NCI-H1417 treated with DMSO at 0.1 percent for 48 hours (cell line): Measurements from ENCODE around the gene PCBD2.
"Not testable (repeated sequence)": the region's sequence is repeated elsewhere in the genome, so short reads cannot be mapped to it uniquely, and the experiment has no call there.

Experiments
- DNase-seq: peaks from one replicate; lab custom pipeline; 2025; lab: John Stamatoyannopoulos, UW

The PCBD2 gene

DNA sequence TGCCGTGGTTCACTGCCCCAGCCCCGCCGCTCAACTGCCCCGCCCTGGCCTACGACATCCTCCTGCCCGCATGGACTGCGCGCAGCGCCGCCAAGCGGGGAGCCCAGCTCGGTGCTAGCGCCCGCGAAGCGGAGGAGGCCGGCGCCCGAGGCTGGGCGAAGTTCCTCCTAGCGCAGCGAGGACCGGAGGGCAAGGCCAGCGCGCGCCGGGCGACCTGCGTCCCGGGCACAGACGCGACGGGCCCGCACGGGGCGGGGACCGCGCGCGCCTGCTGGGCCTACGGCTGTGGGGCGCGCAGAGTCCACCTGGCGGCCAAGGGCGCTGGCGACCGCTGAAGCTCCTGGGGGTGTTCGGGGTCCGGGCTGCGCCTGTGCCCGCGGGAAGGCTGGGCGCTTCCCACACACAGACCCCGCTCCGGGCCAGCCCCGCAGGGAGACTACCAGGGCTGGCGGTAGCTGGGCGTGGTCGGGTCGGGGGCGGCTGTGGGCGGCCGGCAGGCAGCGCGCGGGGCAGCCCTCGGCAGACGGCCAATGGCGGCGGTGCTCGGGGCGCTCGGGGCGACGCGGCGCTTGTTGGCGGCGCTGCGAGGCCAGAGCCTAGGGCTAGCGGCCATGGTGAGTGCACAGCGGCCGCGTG, at the start of gene PCBD2:
Gene PCBD2, plus strand, starts transcription at position 522 of the 636 bp plus-strand sequence. Its CDS starts 9 bp downstream, at position 531.
- DNase-seq: peak; percentile 20

DNA sequence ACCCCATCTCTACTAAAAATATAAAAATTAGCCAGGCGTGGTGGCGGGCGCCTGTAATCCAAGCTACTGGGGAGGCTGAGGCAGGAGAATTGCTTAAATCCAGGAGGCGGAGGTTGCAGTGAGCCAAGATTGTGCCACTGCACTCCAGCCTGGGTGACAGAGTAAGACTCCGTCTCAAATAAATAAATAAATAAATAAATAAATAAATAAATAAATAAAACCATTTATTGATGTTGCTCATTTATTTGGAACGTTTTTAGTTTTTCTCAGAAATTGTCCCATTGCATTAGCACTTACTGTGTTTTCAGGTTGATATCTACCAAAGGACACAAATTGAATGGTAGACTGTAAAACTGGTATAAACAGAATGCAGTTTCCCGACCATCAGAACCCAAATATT, 48.5 kb upstream of the PCBD2 start:
- not testable (repeated sequence) for DNase-seq

DNA sequence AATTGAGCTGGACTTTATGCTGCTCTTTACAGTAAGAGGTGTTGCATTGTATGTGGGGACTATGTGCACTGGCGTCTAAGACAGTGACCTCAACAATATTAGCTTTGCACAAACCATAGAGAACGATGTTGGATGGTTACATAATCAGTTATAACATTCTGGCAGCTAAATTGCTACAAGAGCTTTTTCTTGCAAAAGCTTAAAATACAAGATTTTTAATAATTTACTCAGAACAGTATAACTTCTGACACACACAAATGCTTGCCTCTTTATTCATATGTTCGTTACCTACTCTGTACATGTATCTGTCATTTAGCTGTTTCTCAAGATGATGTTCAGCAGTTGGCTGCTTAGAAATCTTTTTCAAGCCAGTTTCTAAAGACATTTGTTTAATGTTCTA, 47.5 kb upstream of the PCBD2 start:
- DNase-seq: no peak

DNA sequence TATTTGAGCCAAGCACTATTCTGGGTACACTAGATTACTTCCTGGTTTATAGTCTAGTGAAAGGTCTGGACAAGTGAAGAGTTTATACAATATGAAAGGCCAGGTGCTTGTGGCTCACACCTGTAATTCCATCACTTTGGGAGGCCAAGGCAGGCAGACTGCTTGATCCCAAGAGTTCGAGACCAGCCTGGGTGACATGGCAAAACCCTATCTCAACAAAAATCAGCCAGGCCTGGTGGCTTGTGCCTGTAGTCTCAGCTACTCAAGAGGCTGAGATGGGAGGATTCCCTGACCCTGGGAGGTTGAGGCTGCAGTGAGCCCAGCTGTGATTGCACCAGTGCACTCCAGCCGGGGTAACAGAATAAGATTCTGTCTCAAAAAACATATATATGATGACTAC, 40.2 kb upstream of the PCBD2 start:
- no peak for DNase-seq

DNA sequence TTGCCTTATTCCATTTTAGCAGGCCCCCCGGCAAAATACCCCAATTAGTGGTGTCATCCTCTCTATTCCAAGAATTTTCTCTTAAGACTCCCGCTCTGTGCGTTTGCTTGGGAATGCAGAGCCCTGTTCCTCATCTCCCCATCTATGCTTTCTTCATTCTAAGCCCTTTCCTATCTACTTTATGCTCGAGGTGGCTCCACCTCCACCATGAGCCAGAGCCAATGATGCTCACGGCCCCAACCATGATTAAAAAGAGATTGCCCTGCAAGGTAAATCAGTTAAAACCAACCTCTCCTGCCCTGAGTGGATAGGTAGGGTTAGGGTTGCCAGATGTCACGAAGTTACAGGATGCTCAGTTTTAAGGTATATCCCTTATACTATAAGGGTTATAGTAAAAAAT, 31.4 kb upstream of the PCBD2 start:
- DNase-seq: no peak

DNA sequence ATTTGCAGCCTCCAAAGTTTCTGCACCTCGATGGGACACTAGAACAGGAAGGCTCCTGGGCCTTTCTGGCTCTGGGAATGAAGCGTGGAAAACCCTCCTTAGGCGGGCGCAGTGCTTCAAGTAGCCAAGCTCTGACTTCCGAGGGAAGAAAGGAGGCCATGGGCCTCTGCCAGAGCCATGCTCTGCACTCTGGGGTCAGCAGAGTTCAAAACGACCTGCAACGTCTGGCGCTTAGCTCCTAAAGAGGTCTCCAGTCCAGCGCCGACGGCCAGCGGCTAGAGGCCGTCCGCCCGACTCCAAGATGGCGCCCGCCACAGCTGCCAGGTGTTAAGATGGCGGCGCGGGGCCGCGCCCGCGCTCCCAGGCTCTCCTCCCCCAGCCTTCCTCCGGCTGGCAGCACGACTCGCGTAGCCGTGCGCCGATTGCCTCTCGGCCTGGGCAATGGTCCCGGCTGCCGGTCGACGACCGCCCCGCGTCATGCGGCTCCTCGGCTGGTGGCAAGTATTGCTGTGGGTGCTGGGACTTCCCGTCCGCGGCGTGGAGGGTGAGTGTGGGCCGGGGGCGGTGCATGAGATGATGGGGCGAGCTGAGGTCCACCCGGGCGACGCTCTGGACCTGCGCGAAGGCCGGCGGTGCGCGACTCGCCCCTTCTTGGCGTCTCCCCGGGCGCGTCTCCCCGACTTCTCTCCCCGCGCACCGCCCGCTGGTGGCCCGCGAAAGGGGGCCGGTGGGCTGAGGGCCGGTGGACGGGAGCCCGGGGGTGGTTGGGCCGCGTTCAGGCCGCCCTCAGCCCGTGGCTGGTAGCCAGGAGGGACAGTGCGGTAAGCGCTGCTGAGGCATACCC, 30.7 kb upstream of the PCBD2 start, which contains the start of gene TXNDC15:
Gene TXNDC15, plus strand, starts transcription at position 385 of the 844 bp plus-strand sequence. Its CDS starts 57 bp downstream, at position 442.
- DNase-seq: no peak

DNA sequence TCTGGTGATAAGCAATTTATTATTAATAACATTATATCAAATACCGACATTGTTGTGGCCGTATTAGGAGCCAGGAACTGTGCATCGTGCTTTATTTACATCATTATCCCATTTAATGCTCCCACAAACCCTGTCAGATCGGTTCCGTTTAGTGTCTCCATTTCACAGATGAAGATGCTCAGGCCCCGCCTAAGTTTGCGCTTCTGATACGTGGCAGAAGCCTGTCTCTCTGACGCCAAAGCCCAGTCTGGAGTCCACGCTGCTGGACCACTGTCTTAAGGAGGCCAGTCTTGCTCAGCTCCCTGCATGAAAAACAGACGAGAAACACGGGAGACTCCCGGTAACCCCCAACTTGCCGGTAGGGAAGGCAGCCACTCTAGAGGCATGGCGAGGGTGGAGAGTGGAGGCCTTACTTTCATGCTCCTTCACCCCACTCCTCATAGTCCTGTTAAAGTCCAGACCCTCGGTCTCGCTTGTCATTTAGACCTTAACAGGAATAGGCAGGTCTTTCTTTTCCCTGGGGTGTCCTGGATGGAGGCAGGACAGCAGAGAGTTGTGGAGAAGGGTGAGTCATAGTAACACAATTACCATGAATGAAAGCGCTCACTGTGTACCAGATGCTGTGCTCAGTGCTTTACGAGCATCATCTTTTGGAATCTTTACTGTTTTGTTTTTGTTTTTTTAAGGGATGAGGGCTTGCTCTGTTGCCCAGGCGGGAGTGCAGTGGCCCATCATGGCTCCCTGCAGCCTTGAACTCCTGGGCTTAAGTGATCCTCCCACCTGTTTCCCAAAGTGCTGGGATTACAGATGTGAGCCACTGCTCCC, 29.9 kb upstream of the PCBD2 start:
- DNase-seq: no peak

DNA sequence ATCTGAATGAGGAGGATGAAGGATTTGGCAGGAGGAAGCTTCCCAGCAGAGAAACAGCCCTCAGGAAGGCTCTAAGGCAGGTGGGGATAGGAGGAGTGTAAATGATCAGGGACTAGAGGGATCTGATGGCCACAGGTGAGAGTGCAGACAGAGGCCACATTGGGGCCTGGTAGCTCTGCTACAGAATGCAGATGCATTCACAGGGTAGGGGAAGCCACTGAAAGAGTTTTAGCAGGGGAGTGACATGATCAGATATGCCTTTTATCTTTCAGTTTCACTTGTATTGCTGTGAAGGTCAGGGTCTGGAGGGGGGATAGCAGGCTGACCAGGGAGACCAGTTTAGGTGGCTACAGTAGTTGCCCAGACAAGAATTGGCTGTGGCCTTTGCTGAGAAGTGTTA, 27.8 kb upstream of the PCBD2 start:
- no peak for DNase-seq

DNA sequence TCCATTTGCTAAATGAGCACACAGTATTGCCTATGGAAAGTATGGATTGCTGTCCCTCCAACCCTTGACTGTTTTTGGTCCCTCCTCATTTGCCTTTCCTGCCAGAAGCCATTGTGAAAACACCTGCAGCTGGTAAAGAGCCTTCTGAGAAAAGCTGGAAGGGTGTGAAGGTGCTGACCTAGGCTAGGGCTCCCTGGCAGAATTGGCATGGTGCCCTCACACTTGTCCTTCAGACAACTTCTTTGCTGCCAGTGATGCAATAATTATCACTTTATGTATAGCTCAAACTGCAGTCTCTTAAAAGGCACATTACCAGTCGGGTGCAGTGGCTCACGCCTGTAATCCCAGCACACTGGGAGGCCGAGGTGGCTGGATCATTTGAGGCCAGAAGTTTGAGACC, 26.5 kb upstream of the PCBD2 start:
- no peak for DNase-seq

DNA sequence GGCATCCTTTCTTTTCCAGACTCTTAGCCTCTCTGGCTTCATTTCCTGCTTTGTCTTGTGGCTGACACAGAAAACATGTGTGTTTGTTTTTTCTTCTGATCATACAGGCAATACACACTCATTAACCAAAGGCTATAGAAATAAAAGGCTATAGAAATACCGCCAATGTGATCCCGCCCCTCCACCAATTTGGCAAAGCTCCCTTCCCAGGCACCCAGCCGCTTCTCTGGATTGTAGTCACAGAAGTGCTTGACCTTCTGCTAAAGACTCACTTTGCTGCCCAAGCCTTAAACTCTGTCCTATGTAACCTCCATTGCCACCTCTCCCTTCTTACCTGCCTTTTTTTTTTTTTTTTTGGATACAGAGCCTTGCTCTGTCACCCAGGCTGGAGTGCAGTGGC, 25.5 kb upstream of the PCBD2 start:
- DNase-seq: no peak

DNA sequence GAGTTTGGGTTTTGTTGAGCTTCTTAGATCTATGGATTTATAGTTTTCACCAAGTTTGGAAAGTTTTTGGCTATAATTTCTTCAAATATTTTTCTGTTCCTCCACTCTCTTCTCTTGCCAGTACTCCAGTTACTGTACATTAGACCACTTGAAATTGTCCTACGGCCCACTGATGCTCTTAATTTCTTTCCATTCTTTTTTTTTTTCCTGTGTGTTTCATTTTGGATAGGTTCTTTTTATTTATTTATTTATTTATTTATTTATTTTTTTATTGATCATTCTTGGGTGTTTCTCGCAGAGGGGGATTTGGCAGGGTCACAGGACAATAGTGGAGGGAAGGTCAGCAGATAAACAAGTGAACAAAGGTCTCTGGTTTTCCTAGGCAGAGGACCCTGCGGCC, 24.0 kb upstream of the PCBD2 start:
- not testable (repeated sequence) for DNase-seq

DNA sequence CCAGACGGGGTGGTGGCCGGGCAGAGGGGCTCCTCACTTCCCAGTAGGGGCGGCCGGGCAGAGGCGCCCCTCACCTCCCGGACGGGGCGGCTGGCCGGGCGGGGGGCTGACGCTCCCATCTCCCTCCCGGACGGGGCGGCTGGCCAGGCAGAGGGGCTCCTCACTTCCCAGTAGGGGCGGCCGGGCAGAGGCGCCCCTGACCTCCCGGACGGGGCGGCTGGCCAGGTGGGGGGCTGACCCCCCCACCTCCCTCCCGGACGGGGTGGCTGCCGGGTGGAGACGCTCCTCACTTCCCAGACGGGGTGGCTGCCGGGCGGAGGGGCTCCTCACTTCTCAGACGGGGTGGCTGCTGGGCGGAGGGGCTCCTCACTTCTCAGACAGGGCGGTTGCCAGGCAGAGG, 23.2 kb upstream of the PCBD2 start:
- DNase-seq: not testable (repeated sequence)

DNA sequence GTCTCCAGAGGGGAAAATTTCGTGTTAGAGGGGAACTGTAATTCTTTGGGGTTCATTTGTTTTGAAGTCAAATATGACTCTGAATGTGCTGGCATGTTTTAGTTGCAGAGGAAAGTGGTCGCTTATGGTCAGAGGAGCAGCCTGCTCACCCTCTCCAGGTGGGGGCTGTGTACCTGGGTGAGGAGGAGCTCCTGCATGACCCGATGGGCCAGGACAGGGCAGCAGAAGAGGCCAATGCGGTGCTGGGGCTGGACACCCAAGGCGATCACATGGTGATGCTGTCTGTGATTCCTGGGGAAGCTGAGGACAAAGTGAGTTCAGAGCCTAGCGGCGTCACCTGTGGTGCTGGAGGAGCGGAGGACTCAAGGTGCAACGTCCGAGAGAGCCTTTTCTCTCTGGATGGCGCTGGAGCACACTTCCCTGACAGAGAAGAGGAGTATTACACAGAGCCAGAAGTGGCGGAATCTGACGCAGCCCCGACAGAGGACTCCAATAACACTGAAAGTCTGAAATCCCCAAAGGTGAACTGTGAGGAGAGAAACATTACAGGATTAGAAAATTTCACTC, 17.3 kb upstream of the PCBD2 start:
- DNase-seq: no peak

DNA sequence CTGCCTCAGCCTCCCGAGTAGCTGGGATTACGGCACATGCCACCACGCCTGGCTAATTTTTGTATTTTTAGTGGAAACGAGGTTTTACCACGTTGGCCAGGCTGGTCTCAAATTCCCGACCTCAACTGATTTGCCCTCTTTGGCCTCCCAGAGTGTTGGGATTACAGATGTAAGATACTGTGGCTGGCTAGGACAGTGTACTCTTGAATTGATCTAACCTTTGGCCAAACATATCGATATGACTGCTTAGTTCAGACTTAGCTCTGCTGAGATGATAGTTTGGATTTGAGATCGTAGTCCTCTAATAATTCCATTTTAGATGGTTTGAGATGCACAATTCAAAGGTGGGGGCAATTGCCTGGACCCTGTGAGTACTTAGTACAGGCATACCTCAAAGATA, 15.6 kb upstream of the PCBD2 start:
- no peak for DNase-seq

DNA sequence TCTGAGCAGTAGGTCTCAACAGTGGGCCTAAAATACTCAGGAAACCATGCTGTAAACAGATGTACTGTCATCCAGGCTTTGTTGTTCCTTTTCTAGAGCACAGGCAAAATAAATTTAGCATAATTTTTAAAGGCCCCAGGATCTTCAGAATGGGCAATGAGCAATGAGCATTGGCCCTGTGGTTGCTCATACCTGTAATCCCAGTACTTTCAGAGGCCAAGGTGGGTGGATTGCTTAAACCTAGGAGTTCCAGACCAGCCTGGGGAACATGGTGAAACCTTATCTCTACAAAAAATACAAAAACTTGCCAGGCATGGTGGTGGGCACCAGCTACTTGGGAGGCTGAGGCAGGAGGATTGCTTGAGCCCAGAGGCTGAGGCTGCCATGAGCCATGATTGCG, 13.5 kb upstream of the PCBD2 start:
- no peak for DNase-seq

DNA sequence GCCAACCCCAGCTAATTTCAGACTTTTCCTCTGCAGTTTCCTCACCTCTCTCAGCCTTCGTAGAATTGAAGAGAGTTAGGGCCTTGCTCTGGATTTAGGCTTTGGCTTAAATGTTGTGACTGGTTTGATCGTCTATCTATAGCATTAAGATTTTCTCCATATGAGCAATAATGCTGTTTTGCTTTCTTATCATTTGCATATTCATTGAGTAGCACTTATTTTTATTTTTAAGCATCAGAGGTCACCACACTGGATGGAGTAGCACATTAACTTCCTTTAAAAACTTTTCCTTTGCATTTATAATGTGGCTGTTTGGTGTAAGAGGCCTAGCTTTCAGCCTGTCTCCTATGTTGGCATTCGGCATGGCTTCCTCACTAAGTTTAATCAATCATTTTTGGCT, 12.6 kb upstream of the PCBD2 start:
- no peak for DNase-seq

DNA sequence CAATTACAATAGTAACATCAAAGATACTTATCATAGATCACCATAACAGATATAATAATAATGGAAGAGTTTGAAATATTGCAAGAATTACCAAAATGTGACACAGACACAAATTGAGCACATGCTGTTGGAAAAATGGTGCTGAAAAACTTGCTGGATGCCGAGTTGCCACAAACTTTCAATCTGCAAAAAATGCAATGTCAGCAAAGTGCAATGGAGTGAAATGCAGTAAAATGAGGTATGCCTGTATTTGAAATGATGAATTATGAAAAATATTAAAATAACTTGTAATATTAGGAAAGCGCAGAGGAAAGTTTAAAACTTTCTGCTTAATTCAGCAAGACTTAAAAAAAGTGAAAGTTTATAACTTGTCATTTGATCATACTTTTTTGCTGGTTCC, 12.0 kb upstream of the PCBD2 start:
- DNase-seq: no peak

DNA sequence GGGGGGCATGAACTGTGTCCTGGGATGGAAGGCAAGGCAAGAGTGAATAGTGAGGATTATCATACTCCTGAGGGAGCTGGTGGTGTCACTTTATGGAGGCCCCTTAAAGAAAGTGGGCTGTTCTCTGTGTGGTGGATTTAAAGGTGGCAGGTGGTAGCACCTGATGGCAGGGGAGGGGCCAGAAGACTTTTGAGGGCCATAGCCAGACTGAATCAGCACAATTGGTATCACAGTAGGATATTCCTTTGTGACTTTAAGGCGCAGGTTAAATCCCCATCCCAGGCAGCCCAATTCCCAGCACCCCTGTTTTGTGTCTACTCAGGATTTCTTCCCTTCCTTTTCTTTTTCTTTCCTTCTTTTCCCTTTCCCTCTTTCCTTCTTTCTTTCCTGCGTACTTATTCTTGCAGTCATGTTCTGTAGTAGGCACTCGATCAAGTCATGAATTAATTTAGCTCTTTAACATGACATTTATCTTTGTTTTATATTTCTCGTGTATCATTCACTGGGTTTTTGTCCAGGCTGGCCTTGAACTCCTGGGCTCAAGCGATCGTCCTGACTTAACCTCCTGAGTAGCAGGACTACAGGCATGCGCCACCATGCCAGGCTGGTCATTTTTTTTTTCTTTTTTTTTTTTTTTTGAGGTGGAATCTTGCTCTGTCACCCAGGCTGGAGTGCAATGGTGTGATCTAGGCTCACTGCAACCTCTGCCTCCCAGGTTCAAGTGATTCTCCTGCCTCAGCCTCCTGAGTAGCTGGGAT, 11.0 kb upstream of the PCBD2 start:
- DNase-seq: no peak

DNA sequence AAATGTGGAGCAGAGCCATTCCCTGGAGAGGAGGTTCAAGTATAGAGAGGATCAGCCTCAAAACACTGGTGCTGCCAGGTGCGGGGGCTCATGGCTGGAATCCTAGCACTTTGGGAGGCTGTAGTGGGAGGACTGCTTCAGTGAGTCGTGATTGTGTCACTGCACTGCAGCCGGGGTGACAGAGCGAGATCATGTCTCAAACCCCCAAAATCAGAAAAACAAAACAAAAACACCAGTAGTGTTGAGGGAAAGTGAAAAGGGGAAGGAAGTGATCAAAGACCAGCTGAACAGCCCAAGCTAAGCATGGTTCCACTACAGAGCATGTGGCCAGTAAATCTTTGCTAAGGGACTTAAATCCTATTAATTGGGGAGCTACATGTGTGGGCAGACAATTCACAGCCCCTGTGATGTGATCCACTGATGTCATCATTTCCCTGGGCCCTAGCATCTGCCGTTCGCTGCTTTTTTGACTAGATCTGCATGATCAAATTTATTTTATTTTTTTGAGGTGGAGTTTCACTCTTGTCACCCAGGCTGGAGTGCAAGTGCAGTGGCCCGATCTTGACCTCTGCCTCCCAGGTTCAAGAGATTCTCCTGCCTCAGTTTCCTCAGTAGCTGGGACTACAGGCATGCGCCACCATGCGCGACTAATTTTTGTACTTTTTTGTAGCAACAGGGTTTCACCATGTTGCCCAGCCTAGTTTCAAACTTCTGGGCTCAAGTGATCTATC, 2.7 kb upstream of the PCBD2 start:
- DNase-seq: no peak

DNA sequence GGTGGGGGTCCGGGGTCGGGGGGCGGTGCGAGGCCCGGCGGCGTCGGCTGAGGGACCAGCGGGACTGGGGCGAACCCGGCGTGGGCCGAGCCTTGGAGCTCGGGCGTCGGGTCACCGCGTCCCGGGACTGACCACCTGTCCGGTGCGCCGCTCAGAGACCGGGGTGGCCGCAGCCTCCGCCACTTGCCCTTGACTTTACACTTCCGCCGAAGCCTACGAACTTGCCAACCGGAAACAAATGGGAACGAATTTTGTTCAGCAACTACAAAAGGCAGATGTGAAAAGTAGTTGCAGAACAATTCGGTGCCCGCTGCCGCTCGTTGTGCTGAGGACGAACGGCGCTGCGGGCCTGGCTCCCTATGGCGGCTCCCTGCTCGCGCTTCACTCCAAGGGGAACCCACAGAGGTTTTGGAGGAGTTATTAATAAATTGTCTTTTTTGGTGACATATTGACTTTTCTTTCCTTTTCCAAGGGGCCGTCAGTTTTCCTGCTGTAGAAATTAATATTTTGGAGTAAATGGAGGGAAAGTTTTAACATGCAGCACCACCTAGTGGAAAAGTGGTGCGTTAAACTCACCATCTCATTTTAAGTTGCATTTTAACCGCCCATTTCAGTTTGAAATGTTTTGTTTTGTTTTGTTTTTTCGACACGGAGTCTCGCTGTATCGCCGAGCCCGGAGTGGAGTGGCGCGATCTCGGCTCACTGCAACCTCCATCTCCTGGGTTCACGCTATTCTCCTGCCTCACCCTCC, 490 bp downstream of the PCBD2 start:
- no peak for DNase-seq
